Measurements from ENCODE around the gene SLC2A1.

Gene SLC2A1

GRCh38 chr1:42951588-42951987 lies 7.1 kb downstream of the SLC2A1 start:
- ChIA-PET POLR2A (interaction anchor here (3.6 kb wide), 1 partner anchor 15 kb away, joined by 27 read pairs; no protein-coding TSS in a partner anchor), CTCF (interaction anchor here (1.4 kb wide), 1 partner anchor 175 kb away, joined by 4 read pairs; no protein-coding TSS in a partner anchor)
- DNase-seq (ENCODE audit: extremely low spot score): no peak
- TF ChIP-seq, protein P1, sequence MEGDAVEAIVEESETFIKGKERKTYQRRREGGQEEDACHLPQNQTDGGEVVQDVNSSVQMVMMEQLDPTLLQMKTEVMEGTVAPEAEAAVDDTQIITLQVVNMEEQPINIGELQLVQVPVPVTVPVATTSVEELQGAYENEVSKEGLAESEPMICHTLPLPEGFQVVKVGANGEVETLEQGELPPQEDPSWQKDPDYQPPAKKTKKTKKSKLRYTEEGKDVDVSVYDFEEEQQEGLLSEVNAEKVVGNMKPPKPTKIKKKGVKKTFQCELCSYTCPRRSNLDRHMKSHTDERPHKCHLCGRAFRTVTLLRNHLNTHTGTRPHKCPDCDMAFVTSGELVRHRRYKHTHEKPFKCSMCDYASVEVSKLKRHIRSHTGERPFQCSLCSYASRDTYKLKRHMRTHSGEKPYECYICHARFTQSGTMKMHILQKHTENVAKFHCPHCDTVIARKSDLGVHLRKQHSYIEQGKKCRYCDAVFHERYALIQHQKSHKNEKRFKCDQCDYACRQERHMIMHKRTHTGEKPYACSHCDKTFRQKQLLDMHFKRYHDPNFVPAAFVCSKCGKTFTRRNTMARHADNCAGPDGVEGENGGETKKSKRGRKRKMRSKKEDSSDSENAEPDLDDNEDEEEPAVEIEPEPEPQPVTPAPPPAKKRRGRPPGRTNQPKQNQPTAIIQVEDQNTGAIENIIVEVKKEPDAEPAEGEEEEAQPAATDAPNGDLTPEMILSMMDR (IDR thresholded peaks at IDR 0.05; ENCODE audit: control extremely low read depth, extremely low read depth, low read depth, missing control alignments): no peak

- TF ChIP-seq, protein P1 (IDR thresholded peaks at IDR 0.05; ENCODE audit: control extremely low read depth, extremely low read depth, low read depth, missing control alignments): no peak
- ChIA-PET POLR2A (interaction anchor here (2.4 kb wide), 1 partner anchor 14 kb away, joined by 8 read pairs; no protein-coding TSS in a partner anchor), CTCF (interaction anchor here (1.2 to 1.9 kb wide), 4 partner anchors 9 to 123 kb away, joined by 3 to 9 read pairs (median 6); no protein-coding TSS in a partner anchor)
- DNase-seq (ENCODE audit: extremely low spot score): no peak
Measured at GRCh38 chr1:42950116-42950481, 8.6 kb downstream of the SLC2A1 start.

- TF ChIP-seq, protein P1 (IDR thresholded peaks at IDR 0.05; ENCODE audit: control extremely low read depth, extremely low read depth, low read depth, missing control alignments): no peak
- ChIA-PET CTCF (interaction anchor here (1.2 to 1.9 kb wide), 5 partner anchors 9 to 124 kb away, joined by 3 to 9 read pairs (median 4); no protein-coding TSS in a partner anchor), POLR2A (interaction anchor here (2.4 kb wide), 1 partner anchor 14 kb away, joined by 8 read pairs; no protein-coding TSS in a partner anchor)
- no peak for DNase-seq (ENCODE audit: extremely low spot score)
Measured at GRCh38 chr1:42949312-42950115, 9.2 kb downstream of the SLC2A1 start.

- ChIA-PET CTCF (interaction anchor here (1.0 to 2.2 kb wide), 5 partner anchors 7 to 125 kb away, joined by 3 to 7 read pairs (median 5); no protein-coding TSS in a partner anchor), POLR2A (interaction anchor here (0.6 to 2.4 kb wide), 3 partner anchors 12 to 712 kb away, joined by 3 to 8 read pairs (median 5); no protein-coding TSS in a partner anchor)
- DNase-seq (ENCODE audit: extremely low spot score): no peak
- TF ChIP-seq, protein P1 (IDR thresholded peaks at IDR 0.05; ENCODE audit: control extremely low read depth, extremely low read depth, low read depth, missing control alignments): no peak
Measured at GRCh38 chr1:42947965-42948732, 10.5 kb downstream of the SLC2A1 start.

GRCh38 chr1:42947117-42947516 lies 11.6 kb downstream of the SLC2A1 start:
- TF ChIP-seq, protein P1 (IDR thresholded peaks at IDR 0.05; ENCODE audit: control extremely low read depth, extremely low read depth, low read depth, missing control alignments): no peak
- CTCF ChIA-PET: interaction anchor here (0.6 to 2.2 kb wide), 7 partner anchors 8 to 1339 kb away, joined by 3 to 7 read pairs (median 4); no protein-coding TSS in a partner anchor
- DNase-seq (ENCODE audit: extremely low spot score): no peak
- POLR2A ChIA-PET: interaction anchor here (0.6 kb wide), 1 partner anchor 181 kb away, joined by 6 read pairs; no protein-coding TSS in a partner anchor

Measured in GM10248 (cell line).